GM21576 (cell line): ENCODE measurements around the gene TUBG2.
"Not testable (repeated sequence)": the region's sequence is repeated elsewhere in the genome, so short reads cannot be mapped to it uniquely, and the experiment has no call there.

ENCODE experiments used
- ATAC-seq: cut with Tn5 transposase; IDR thresholded peaks from one replicate; pipeline ENCODE4 v1.9.1; 2021; ENCODE audit warnings: mild to moderate bottlenecking, moderate library complexity; ENCODE audit not compliant: unreplicated experiment

The TUBG2 gene

DNA sequence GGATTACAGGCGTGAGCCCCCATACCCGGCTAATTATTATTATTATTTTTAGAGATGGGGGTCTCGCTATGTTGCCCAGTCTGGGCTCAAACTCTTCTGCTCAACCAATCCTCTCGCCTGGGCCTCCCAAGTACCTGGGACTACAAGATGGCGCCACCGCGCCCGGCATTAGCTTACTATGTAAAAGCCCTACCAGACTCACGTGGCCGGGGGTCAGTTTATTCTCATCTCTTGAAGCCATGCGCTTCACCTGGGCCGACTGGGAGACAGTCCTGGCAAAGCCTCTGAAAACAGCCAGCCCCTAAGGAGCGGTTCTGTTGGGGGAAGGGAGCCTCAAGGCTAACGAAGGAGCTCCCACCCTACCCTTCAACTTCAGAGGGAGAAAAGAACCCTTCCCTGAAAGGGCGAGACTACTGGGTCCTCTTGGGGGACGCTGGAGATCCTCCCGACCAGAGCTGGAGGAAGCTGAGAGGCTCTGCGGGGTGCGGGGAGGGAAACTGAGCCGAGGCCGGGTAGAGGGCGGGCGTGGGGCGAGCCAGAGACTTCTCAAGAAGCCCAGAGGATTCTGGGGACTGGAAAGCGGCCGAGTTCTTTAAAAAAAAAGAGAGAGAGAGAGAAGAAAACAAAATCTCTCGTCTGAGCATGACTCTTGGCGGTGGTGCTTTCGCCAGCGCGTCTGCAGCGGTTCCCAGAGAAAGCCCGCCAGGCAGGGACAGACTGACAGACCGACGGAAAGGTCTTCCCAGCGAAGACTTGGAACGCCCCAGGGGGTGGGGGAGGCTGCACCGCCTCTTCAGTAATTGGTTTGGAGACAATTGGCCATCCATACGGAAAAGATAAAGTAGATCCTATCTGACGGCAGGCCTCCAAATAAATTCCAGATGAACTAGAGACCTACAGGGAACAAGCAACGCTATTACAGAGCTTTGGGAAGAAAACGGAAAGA, 5.6 kb upstream of the TUBG2 start:
- ATAC-seq, result no peak

DNA sequence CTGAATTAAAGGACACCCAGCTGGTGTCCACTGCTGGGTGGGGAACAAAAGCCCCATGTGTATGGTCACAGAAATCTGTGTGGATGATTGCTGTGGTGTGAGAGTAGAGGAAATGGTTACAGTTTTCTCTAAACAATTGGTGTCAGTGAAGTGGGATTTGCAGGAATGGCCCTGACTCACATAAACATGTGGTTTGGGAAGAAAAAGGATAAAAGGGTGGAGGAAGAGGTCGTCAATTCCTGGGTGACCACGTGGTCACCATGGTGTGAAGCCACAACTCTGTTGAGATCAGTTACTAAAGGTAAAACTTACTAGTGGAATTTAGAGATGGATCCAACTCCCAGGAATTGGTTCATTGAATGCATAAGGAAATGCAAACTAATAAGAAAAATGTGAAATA, 3.6 kb upstream of the TUBG2 start:
- ATAC-seq, result no peak

DNA sequence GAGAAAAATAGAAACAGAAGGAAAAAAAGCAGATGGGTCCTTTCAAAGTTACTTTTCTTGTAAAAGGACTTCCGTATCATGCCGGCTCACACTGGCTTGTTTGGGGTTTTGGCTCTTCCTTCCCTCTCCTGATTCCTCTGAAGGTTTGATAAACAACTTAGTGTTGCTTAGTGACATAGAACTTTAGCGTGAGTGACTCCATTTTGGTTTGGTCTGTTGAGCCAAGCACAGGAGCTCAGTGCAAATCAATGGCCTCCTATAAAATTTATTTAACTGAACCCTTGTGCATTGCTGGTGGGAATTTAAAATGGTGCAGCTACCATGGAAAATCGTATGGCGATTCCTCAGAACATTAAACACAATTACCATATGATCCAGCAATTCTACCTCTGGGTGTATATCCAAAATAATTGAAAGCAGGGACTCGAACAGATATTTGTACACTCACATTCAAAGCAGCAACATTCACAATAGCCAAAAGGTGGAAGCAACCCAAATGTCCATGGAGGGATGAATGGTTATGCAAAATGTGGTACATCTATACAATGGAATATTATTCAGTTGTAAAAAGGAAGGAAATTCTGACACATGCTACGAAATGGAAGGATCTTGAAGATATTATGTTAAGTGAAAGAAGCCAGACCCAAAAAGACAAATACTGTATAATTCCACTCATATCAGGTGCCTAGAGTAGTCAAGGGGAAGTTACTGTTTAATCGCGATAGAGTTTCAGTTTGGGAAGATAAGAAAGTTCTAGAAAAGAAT, 1.1 kb upstream of the TUBG2 start:
- no peak for ATAC-seq

DNA sequence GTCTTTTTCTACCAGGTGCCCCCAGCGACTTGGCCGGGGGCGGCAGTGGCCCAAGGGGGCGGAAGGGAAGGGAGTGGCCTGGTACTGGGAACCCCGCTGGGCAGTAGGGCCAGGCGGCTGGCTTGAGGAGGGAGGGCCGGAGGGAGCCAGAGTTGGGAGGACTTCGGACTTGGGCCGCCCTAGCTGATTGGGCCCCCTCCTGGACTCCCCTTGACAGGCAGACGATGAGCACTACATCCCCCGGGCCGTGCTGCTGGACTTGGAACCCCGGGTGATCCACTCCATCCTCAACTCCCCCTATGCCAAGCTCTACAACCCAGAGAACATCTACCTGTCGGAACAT, 819 bp downstream of the TUBG2 start:
- not testable (repeated sequence) for ATAC-seq

DNA sequence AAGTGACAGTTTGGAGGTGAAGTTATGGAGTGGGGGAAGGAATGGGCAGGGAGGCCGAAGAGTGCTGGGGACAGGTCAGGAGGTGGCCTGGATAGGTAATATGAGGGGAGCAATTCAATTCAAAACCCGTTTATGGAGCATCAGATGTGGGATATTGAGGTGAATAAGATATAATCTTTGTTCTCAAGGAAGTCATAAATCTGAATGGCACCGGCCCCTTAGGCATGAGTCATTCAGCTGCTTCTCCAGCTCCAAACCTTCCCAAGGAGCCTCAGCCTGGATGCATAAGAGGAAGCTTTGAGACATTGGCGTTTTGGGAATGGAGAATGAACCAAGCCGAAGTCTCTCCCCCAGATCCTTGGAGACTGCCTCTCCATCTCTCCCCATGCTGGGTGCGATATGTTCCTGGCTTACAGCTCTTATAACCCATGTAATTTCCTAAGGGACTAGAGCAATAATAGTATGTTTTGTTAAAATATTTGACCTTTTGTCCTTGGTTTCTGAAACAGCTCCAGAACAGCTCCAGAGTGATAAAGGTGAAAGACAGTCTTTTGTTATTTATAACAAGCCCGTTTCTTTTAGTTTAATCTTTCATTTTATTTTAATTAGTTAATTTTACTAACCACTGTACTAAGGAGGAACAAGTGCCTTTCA, 1.7 kb downstream of the TUBG2 start:
- no peak for ATAC-seq

DNA sequence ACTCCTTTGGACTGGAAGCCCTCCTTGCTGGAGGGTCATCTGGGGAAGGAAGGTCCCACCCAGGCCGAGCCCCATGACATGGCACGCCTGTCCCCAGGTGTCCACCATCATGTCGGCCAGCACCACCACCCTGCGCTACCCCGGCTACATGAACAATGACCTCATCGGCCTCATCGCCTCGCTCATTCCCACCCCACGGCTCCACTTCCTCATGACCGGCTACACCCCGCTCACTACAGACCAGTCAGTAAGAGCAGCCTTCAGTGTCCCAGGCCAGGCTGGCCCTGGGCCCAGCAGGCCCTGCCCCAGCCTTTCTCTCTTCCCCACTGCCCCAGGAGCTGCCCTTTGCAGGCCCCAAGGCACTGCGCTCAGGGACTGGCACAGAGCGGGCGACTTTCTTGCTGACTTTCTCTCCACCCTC, 6.5 kb downstream of the TUBG2 start:
- ATAC-seq, result no peak

DNA sequence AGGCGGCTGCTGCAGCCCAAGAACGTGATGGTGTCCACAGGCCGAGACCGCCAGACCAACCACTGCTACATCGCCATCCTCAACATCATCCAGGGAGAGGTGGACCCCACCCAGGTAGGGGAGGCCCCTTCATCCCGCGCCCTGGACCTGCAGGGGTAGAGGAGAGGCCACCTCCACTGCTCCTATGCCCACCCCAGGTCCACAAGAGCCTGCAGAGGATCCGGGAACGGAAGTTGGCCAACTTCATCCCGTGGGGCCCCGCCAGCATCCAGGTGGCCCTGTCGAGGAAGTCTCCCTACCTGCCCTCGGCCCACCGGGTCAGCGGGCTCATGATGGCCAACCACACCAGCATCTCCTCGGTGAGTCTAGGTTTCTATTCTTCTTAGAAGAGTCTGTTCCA, 7.0 kb downstream of the TUBG2 start:
- not testable (repeated sequence) for ATAC-seq

DNA sequence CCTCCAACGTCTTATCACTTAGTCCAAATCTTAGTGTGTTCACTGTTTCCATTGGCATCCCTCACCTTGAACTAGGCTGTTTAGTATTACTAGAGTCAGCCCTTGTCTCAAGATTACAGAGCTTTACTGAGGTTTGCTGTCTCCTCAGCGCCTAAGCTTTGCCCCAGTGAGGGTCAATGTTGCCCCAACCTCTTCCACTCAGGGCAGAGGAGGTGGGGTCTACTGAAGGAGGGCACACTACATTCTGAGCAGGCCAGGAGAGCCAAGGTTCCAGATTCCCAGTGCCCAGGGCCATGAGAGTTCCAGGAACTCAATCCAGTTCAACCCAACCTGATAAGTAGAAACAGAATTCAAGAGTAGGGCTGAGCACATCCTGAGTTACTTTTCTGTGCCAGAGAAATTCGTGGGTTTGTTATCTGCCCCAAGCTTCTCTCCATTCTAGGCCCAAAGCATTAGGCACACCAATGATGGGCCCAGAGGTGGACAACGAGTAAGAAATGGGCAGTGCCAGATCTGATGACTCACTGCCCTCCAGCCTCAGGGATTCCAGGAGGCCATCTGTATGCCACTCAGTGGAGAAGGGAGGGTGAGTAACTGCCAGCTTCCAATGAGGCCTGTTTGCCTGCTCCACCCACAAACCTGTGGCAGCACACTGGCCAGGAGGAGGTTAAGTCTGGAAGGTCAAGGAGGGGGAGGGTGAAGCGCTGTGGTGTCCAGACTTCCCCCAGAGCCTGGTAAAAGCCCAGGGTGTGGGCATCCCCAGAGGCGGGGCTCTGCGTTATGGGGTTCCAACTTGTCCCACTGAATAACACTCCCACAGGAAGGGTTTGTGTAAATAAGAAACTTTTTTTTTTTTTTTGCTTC, 8.2 kb downstream of the TUBG2 start:
- ATAC-seq, result no peak

DNA sequence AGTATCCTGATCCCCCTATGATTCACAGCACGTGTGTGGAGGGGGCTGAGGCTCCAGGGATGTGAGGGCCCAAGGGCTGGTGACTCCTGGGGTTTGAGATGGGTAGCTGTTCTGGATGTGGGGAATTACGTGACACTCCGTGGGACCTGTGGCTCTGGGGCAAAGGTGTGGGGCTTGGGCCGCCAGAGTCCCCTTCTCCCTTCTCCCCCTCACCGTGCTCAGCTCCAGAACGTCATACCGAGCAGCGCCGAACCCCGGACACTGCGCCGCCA, 10.6 kb downstream of the TUBG2 start:
- no peak for ATAC-seq

DNA sequence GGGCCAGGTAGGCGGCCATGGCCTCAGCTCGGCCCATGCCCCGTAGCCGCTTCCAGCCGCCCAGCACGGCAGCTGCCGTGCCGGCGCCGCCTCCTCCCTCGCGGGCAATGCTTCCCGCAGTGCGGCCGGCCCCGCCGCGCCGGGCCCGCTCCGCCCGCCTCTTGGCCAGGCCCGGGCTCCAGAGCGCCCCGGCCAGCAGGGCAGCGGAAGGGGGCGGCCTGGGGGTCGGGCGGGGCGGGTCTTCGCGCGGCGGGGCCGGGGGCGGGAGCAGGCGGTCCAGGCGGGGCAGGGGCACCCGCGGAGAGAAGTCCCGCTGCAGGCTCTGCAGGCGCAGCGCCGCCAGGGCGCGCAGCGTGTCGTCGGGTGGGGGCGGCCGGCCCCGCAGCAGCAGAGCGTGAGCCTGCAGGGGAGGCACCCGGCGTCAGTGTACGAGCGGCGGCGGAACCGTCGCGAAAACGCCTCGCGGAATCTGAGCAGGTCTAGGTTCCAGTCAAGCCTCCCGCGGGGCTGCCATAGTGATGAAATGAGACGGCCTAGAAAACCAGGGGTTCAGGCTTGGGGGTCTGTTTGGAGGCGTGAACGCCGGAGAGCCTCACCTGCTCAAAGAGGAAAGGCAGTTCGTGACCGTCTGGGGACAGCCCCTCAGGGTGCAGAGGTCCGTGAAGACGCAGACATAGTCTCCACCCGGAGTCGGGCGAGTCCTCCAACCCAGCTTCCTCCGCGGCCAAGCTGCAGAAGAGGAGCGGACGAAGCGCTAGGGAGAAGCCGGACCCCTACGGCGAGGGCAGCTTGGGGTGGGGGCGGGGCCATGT, 11.1 kb downstream of the TUBG2 start:
- no peak for ATAC-seq

DNA sequence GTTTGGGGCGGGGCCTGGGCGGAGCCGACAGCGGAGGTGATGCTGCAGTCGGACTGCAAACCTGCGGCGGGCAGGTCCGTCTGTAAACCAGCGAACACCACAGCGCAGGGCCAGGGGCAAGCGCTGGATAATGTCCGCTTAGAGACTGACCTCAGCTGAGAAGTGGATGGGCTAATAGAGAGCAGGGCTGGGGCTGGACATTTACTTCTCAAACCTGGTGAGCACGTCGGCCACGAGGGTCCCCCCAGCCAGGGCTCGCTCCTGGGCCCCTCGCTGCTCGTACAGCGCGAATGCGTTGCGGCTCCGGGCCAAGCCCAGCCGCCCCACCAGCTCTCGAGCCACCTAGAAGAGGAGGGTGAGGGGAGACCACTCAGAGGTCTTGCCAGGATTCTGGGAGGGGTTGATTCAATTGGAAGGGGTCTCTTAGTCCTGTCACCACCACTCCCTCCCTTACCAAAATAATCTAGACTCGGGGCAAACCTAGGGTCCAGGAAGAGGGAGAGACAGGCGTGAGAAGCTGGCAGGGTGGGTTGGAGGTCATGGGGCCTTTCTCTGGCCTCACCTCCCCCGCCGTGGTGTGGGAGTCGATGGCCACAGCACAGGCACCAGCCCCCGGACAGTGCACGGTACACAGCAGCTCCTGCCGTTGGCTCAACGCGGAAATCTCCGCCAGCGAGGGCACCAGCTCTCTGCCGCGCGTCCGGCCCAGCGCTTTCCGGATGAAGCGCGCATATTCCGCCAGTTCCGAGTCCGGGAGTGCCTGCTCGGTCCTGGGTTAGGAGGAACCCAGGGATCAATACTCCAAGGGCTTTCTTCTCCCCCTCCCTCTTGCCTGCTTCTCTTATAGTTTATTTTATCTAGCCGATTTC, 11.9 kb downstream of the TUBG2 start:
- no peak for ATAC-seq

DNA sequence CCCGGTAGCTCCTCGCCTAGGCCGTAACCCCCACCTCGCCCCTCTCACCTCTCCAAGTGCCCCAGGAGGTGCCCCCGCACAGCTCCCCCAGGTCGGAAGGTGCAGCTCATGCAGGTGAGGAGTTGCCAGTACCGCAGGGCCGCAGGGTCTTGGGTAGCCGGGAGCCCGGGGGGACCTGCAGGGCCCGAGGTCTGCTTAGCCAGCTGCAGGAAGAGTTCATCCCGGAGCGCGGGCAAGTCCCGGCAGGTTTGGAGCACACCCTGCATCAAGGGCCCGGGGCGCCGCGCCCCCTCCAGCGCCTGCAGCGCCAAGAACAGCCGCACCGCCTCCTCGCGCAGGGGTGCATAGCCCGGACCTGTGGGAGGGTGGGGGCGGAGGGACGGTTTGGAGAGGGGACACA, 13.0 kb downstream of the TUBG2 start:
- no peak for ATAC-seq

DNA sequence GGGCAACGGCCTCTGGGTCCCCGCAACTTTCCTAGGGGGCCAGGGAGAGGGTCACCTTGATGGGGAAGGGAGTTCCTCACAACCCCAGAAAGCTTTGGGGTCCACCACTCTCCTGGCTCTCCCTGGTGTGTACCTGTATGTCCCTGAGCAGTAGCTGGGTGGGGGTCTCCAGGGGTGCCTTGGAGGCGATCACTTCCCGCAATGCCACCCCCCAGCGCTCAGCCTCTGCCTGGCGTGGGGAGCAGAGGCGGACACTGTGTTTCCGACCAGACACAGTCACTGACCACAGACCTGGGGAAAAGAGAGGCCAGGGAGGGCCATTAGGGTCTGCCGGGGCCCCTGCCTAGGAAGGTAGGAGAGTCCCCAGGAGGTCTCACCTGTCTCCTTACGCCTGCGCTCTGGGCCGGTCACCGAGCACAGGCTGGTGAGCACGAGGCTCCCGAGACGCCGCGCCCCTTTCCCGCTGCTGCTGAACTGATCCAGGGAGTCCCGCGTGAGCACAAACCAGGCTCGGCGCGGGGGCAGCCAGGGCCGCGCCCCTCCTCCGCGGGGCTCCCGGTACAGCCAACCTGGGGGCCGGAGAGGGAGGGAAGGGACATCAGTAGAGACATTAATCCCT, 14.3 kb downstream of the TUBG2 start:
- ATAC-seq, result no peak

DNA sequence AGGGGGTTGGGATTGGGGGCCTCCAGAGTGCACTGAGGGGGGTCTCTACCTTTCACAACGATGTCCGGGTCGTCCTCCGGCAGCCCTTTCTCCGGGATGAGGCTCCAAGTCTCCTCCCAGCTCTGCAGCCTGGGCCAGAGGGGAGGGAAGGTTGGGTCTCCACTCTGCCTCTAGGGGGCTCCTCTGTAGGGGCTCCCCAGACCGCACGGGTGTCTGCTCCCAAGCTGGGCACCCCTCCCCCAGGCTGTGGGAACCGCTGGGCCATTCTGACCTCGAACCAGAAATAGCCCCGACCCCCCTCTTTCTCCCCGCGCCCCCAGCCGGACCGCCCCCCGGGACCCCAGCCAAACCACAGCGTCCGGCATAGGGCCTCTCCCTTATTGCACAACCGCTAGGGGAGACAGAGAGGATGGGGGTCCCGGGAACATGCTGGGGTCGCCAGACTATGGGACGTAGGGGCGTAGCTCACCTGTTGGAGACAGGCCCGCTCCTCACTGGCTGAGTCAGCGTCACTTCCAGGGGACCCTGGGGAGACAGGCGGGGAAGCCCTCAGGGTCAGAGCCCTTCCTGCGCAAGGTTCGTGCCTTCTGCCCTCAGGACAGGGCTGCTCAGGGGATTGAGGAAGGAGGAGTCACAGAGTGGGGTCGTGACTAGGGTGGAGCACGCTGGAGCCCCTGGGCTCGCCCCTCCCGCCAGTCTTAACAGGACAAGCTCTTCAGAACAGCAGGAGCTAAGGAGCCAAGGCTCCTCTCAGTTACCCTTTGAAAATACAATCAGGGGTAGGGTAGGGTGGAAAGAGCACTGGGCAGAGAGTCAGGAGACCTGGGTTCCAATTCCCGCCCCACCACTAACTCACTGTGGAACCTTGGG, 15.0 kb downstream of the TUBG2 start:
- ATAC-seq, result no peak

DNA sequence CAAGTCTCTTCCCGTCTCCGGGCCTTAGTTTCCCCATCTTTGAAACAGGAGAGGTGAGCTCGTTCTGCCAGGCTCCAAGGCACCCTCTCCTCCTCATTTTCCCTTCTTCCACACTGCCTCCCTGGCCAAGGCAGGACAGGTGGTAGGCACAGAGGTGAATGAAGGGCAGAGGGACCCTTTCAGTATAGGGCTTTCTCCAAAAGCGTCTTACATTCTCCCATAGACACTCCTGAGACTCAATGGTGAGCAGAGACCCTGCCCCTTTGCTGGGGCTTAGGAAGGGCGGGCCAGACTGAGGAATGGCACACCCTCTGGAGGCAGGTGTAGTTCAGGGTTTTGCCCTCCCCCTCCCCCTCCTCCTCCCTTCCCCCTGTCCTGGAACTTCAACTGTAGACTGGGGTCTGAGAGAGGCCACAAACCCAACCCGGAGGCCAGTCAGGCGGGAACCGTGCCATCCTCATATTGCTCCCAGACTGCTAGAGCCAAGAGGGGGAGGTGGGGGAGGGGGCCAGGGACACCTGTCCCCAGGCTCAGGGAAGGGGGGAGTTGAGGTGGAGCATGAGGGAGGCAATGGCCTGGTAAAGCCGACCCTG, 15.8 kb downstream of the TUBG2 start:
- ATAC-seq, result no peak

DNA sequence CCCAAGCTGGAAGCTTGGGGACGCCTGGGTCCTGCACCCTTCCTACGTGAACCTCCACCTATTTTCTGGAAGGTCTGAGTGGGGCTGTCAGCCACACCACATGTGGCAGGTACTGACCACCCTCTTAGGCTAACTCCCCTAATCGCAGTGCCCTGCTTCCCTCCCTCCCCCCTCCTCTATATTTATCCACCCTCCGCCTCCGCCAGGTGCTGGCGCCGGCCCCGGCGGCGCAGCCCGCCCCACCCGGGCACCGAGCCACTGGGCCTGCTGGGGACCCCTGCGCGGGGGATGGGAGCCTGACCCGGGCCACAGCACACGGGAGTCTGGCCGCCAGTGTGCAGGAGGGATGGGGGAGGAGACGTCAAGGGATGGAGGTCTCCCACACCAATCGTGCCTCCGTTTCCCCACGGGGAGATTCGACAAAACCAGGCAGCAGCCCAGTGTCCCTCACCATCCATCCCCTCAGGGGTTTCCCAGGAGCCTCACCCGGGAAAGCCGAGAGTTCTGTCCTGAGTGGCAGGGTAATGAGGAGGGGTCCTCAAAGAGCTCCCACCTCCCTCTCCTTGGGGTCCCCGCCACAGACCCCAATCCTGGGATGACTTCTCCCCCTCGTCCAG, 16.4 kb downstream of the TUBG2 start:
- no peak for ATAC-seq

DNA sequence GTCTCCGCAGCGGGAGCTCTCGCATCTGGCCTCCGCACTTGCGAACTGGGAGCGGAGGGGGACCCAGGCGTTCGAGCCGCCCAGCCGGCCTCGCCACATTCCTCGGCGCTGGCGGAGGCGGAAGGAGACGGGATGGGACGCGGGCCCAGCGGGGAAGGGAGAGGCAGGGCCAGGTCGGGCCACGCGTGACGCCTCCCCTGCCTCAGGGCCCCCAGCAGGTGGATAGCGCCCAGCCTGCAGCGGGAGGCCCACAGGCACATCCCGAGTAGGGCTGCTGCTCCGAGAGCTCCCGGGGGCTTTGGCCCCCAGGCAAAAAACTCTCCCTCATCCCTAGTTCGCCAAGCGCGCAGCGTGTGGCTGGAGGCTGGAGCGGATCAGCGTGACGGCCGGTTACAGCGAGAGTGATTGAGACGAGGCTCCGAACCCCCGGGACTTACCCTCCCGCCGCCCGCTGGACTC, 16.9 kb downstream of the TUBG2 start:
- no peak for ATAC-seq
